Mucosa of rectum (tissue), 2 donors: Measurements from ENCODE around the gene PRG3.

Experiments used
- H3K27ac ChIP-seq, 2 donors: one replicate each; pipeline ENCODE4 v1.7.0; 2013; ENCODE audit warnings: inconsistent platforms in 2 of 2, low read depth in 2 of 2, low read length in 2 of 2
- H3K27me3 ChIP-seq, 2 donors: one replicate each; pipeline ENCODE4 v1.7.0; 2013; ENCODE audit warnings: low read length in 2 of 2; ENCODE audit not compliant: control insufficient read depth in 2 of 2, insufficient read depth in 2 of 2
- H3K36me3 ChIP-seq, 2 donors: one replicate each; pipeline ENCODE4 v1.7.0; 2013; ENCODE audit warnings: low read length in 2 of 2; ENCODE audit not compliant: control insufficient read depth in 2 of 2, insufficient read depth in 2 of 2
- H3K4me1 ChIP-seq, 2 donors: one replicate each; pipeline ENCODE4 v1.7.0; 2013; ENCODE audit warnings: low read length in 2 of 2, mild to moderate bottlenecking in 1 of 2; ENCODE audit not compliant: control insufficient read depth in 2 of 2, insufficient read depth in 2 of 2
- H3K4me3 ChIP-seq, 2 donors: one replicate each; pipeline ENCODE4 v1.7.0; 2013; ENCODE audit warnings: low read length in 2 of 2
- H3K9ac ChIP-seq, 2 donors: one replicate each; pipeline ENCODE4 v1.7.0; 2013; ENCODE audit warnings: low read length in 2 of 2, low read depth in 1 of 2, mild to moderate bottlenecking in 1 of 2
- H3K9me3 ChIP-seq, 2 donors: one replicate each; pipeline ENCODE4 v1.7.0; 2013; ENCODE audit warnings: low read length in 2 of 2; ENCODE audit not compliant: control insufficient read depth in 2 of 2
- donor health status: healthy.
- donor health status: Normal muscosa, but diverticular disease.

The PRG3 gene

DNA sequence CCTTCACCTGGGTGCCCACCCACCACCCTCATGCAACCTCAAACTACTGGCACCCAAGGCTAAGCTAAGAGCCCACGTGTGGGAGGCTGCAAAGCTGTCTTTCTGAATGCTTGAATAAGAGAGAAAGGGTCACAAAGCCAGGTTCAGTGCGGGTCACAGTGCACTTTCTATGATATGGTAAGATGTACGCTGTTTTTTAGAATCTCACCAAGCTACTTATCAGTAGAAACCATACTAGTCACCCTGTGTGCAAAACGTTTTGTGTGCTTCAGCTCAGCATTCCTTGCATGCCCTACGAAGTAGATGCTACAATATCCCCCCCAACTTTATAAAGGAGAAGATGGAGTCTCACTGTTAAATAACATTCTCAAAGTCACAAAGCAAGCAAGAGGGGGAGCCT, 27.9 kb downstream of the PRG3 start:
- H3K4me3 ChIP-seq, result no peak overlapping the region
- H3K9ac ChIP-seq, result no peak overlapping the region
- no peaks in the 10 kb centered on the region for H3K36me3 ChIP-seq
- H3K27me3 ChIP-seq, result peaks cover 0 to 3% of the 10 kb centered on the region in 2 donors
- H3K9me3 ChIP-seq, result no peaks in the 10 kb centered on the region
- no peak overlapping the region for H3K27ac ChIP-seq
- no peaks in the 10 kb centered on the region for H3K4me1 ChIP-seq

DNA sequence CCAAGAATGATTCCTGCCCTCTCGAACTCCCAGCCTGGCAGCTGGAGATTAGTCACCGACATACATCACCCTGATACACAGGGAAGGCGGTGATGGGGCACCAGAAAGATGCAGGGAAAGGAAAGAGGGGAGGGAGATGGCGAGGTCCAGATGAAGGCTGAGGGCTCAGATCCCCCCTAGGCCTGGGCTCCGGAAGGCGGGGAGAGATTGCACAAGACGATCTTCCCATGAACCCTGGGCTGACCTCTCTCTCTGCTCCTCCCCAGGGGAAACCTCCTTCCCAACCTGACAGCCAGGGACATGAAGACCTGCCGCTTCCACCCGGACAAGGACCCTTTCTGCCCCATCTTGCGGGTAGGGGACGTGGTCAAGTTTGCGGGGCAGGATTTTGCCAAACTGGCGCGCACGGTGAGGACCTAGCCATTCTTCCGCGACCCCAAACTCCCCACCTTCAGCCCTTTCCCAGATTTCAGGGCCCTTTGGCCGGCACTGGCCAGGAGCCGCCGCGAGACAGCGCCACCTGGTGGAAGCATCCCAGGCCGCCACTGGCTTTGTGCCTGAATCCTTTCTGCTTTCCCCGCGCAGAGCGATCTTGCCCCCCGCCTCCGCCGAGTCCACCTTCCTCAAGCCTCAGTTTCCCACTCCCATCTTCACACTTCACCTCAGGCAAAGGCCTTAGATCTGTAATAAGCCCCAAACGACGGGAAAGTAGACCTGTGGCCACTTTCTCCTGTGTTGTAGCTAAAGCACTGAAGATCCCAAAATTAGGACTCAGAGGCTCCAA, 31.3 kb downstream of the PRG3 start:
- no peaks in the 10 kb centered on the region for H3K36me3 ChIP-seq
- no peaks in the 10 kb centered on the region for H3K9me3 ChIP-seq
- no peak overlapping the region for H3K27ac ChIP-seq
- no peaks in the 10 kb centered on the region for H3K4me1 ChIP-seq
- peaks cover 0 to 3% of the 10 kb centered on the region in 2 donors for H3K27me3 ChIP-seq
- no peak overlapping the region for H3K9ac ChIP-seq
- H3K4me3 ChIP-seq, result no peak overlapping the region

DNA sequence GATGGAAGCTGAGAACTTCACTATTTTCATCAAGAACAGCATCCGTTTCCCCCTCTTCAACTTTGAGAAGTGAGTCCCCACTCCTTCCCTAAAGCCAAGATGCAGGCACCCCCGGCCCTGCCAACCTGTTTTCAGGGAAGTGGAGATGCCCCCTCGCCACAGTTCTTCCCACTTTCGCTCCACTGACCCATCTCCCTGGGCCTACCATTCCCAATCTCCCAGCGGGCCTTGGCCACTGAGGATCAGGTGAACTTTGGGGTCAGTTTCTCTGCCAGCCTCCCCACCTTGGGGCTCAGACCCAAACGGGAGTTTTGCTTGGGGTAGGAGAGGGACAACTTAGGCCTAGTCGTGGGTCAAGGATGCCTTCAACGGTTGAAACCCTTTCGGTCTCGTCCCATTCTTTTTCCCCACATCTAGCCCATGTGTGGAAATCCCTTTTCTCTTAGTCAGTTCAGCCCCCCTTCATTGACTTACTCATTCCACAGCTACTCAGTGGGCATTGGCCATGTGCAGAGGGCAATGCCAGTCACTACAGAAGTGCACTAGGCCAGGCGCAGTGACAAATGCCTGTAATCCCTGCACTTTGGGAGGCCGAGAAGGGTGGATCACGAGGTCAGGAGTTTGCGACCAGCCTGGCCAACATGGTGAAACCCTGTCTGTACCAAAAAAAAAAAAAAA, 32.2 kb downstream of the PRG3 start:
- Histone ChIP-seq H3K27me3 (peaks cover 0 to 3% of the 10 kb centered on the region in 2 donors), H3K9me3 (no peaks in the 10 kb centered on the region), H3K4me1 (no peaks in the 10 kb centered on the region), H3K9ac (no peak overlapping the region), H3K27ac (no peak overlapping the region), H3K4me3 (no peak overlapping the region), H3K36me3 (no peaks in the 10 kb centered on the region)

DNA sequence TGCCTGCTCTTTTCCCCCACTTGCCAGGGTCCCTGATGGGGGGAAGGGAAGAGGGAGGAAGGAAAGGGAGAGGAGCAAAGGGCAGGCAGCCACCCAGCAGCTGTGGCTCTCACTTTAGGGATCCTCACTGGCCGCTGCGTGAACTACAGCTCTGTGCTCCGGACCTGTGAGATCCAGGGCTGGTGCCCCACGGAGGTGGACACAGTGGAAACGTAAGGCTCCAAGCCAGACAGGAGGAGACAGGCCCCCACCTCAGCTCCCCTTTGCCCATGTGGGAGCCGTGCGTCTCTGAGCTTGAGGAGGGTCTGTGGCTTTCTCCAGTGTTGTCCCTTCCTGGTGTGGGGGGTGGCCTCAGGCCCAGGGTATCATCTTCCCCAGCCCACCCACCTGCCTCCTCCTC, 32.9 kb downstream of the PRG3 start:
- H3K9me3 ChIP-seq, result no peaks in the 10 kb centered on the region
- H3K9ac ChIP-seq, result no peak overlapping the region
- peaks cover 0 to 3% of the 10 kb centered on the region in 2 donors for H3K27me3 ChIP-seq
- H3K27ac ChIP-seq, result no peak overlapping the region
- H3K36me3 ChIP-seq, result no peaks in the 10 kb centered on the region
- no peak overlapping the region for H3K4me3 ChIP-seq
- no peaks in the 10 kb centered on the region for H3K4me1 ChIP-seq

DNA sequence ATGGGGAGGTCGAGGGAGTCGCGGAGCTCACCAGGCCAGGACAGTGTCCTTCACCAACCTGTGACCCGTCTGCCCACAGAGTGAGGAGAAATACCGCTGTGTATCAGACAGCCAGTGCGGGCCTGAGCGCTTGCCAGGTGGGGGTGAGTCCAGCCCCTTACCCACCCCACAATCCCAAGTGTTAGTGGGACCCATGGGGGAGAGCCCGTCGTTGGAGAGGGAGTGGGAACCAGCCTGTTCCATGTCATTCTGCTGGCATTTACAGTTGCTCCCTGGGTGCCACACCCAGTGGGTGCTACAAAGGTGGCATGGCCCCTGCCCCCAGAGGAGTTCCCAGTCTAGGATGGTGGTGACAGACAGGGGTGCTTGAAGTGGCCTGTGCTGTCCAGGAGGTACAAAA, 33.6 kb downstream of the PRG3 start:
- H3K4me1 ChIP-seq, result no peaks in the 10 kb centered on the region
- H3K27me3 ChIP-seq, result no peaks in the 10 kb centered on the region
- H3K9ac ChIP-seq, result no peak overlapping the region
- no peak overlapping the region for H3K4me3 ChIP-seq
- no peaks in the 10 kb centered on the region for H3K9me3 ChIP-seq
- H3K27ac ChIP-seq, result no peak overlapping the region
- no peaks in the 10 kb centered on the region for H3K36me3 ChIP-seq

DNA sequence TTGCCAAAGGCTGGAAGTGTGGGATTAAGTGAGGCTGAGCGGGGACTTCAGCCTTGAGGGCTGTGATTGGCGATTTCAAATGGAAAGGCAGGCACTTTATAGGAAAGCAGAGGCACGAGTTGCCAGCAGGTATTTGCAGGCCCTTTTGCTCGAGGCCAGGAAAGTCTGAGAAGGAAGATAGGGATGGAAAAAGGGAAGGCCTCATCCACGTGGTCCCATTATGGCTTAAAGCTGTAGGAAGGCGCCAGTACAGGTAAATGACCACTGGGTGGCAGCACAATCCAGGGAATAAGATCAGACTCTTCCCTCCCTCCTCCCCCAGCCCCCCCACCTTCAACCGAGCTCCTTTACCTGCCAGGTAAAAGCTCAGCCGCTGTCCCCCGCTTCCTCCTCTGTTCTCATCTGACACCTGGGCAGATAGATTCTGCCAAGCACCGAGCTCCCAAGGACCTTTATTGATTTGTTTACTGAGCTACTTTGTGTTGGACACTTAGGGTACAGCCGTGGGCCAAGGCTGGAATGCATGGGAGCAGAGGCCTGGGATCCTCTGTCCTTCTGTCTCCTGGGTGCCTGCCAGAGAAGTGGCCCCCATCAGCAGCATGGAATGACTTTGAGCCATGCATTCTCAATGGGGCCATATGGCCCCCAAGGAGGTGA, 35.3 kb downstream of the PRG3 start:
- Histone ChIP-seq H3K9ac (peak overlapping the region in 1 of 2 donors; percentile 8), H3K9me3 (no peaks in the 10 kb centered on the region), H3K36me3 (no peaks in the 10 kb centered on the region), H3K27ac (no peak overlapping the region), H3K4me1 (no peaks in the 10 kb centered on the region), H3K4me3 (no peak overlapping the region), H3K27me3 (no peaks in the 10 kb centered on the region)

DNA sequence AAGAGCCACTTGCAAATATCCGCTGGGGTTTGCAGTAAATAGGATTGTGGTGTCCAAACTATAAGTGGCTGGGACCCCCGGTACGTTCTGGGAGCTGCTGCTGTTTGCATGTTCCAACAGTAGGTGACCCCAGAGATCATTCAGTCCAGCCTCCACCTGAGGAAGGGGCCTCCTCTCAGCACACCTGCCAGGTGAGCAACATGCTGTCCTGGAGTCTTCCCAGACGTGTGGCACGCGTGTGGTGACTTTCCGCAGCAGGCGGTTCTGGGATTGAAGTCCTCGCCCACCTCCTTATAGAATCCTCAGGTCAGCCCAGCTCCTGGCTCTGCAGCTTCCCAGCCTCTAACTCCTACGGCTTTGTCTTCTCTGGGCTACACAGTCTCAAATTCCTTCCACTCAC, 36.1 kb downstream of the PRG3 start:
- no peak overlapping the region for H3K27ac ChIP-seq
- H3K9me3 ChIP-seq, result no peaks in the 10 kb centered on the region
- H3K4me1 ChIP-seq, result no peaks in the 10 kb centered on the region
- no peaks in the 10 kb centered on the region for H3K27me3 ChIP-seq
- no peak overlapping the region for H3K4me3 ChIP-seq
- no peaks in the 10 kb centered on the region for H3K36me3 ChIP-seq
- H3K9ac ChIP-seq, result peak overlapping the region in 1 of 2 donors; percentile 8

DNA sequence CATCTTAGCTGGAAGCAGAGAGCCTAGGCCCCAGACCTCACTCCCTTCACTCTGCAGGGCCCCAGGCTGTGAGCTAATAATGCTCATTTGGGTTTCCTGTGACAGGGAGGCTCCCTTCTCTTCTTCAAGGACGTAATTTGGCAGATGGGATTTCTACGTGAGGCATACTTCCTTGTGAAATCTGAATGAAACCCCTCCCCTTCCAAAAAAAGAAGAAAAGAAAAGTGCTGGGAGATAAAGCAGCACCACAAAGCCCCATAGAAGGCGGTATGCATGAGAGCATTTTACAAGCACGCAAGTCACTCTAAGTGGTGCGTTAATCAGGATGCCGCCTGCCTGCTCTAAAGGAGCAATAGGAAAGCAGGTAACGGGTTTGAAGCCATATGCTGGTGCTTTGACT, 37.1 kb downstream of the PRG3 start:
- H3K4me1 ChIP-seq, result no peaks in the 10 kb centered on the region
- no peak overlapping the region for H3K9ac ChIP-seq
- H3K36me3 ChIP-seq, result no peaks in the 10 kb centered on the region
- H3K4me3 ChIP-seq, result no peak overlapping the region
- H3K9me3 ChIP-seq, result no peaks in the 10 kb centered on the region
- no peaks in the 10 kb centered on the region for H3K27me3 ChIP-seq
- H3K27ac ChIP-seq, result no peak overlapping the region

DNA sequence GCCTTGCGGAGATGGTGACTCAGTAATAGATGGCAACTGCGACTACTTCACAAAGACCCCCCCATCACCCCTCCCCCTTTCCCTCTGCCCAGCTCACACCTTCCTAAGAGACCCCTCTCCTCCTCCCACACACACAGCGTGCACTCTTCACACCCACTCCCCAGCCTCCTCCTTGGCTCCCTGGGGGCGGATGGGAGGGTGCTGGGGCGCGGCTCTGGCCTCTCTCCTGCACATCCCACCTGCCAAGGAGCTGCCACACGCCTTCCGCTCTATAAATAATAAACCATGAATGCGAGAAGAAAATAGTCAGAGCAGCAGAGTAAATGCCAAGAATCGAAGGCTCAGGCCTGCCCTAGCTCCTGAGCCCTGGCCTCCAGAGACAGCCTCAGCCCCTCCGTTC, 38.2 kb downstream of the PRG3 start:
- Histone ChIP-seq H3K9ac (no peak overlapping the region), H3K27me3 (no peaks in the 10 kb centered on the region), H3K9me3 (no peaks in the 10 kb centered on the region), H3K27ac (no peak overlapping the region), H3K4me3 (no peak overlapping the region), H3K36me3 (no peaks in the 10 kb centered on the region), H3K4me1 (no peaks in the 10 kb centered on the region)

DNA sequence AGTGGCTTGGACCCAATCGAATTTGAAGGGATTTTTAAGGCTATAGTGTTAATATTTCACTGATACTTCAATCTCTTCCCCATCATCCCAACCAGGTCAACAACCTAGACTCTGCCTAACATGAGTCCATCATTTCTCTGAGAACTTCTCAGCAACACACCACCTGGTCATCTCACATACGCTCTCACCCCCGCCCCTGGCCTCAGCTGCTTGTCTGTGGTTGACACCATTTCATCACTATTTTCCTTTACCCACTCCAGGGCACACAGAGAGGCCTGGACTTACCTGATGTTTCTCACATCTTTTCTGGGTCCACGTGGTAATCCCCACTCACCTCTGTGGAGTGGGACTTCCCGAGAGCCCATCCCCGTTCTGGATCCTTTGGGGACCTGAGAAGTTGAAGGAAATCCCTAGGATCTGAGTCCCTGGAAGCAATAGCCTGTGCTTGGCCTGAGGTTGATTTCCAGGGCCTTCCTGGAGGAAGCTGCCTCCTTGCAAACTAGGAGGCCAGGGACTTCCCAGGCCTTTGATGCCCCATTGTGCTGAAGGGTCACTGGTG, 39.6 kb downstream of the PRG3 start:
- Histone ChIP-seq H3K4me3 (no peak overlapping the region), H3K27ac (no peak overlapping the region), H3K9ac (no peak overlapping the region), H3K27me3 (no peaks in the 10 kb centered on the region), H3K36me3 (no peaks in the 10 kb centered on the region), H3K9me3 (no peaks in the 10 kb centered on the region), H3K4me1 (peaks cover 0 to 2% of the 10 kb centered on the region in 2 donors)
